Measurements from ENCODE around the gene IGFLR1. TPM values are rescaled to one million over a fixed set of nuclear protein-coding genes. Genes with fewer than 3 reads are reported as not detected.

IGFLR1 gene
- total and polyA plus RNA-seq, 9 of the 15 experiments (the other 6 are each of a cell fraction or from before 2014, with no cell fraction given), result 1.0 to 14.3 (median 4.6) TPM

DNA sequence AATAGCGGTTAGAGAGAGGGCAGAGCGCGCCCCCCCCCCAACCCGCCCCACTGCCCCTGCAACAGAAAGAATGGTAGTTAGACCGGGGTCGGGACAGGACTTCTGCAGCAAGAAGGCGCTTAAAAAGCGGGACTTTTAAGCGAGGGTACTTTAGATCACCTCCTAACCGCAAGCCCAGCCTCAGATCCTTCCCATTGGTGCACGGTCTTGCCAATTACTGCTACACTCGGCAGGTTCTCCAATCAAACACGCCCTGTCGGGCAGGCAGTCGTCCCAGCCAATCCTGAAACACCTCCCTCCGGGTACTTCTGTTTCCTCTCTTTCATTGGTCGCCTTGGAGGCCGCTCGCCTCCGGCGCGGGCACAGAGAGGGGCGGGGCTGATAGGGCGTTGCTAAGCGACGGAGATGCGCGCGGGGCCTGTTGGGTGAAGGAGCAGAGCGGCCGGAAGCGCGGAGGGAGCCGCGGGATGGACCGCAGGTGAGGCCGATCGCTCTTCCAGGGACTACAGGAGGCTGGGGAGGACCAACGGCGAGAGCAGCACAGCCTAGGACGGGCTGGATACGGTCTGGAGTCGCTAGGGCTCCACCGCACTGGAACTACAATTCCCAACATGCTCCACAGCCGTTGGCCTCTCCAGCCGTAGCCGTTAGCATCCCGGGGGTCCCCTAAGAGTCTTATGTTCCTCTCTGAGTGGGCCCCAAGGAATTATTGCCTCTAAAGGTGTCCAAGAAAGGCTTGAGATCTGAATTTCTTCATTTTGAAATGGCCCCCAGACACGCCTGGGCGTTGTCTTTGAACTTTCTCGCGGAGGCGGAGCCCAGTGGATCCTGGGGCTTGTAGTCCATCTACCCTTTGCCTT lies 15.7 kb upstream of the IGFLR1 start, which contains the start of gene PROSER3 (continued):
- TF ChIP-seq, protein P1, sequence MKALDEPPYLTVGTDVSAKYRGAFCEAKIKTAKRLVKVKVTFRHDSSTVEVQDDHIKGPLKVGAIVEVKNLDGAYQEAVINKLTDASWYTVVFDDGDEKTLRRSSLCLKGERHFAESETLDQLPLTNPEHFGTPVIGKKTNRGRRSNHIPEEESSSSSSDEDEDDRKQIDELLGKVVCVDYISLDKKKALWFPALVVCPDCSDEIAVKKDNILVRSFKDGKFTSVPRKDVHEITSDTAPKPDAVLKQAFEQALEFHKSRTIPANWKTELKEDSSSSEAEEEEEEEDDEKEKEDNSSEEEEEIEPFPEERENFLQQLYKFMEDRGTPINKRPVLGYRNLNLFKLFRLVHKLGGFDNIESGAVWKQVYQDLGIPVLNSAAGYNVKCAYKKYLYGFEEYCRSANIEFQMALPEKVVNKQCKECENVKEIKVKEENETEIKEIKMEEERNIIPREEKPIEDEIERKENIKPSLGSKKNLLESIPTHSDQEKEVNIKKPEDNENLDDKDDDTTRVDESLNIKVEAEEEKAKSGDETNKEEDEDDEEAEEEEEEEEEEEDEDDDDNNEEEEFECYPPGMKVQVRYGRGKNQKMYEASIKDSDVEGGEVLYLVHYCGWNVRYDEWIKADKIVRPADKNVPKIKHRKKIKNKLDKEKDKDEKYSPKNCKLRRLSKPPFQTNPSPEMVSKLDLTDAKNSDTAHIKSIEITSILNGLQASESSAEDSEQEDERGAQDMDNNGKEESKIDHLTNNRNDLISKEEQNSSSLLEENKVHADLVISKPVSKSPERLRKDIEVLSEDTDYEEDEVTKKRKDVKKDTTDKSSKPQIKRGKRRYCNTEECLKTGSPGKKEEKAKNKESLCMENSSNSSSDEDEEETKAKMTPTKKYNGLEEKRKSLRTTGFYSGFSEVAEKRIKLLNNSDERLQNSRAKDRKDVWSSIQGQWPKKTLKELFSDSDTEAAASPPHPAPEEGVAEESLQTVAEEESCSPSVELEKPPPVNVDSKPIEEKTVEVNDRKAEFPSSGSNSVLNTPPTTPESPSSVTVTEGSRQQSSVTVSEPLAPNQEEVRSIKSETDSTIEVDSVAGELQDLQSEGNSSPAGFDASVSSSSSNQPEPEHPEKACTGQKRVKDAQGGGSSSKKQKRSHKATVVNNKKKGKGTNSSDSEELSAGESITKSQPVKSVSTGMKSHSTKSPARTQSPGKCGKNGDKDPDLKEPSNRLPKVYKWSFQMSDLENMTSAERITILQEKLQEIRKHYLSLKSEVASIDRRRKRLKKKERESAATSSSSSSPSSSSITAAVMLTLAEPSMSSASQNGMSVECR (CRISPR knock-in tag; IDR thresholded peaks at IDR 0.05), result peak; percentile 92
- peak; percentile 100 for TF ChIP-seq RFX1 (IDR thresholded peaks at IDR 0.05)
- no peak for TF ChIP-seq FUS (optimal IDR thresholded peaks at IDR 0.05; ENCODE audit: low read depth, low read length)
- peak; percentile 55; the same call in 1 of the 2 replicates for TF ChIP-seq PML (IDR thresholded peaks at IDR 0.05; ENCODE audit: low read length)
- no peak for TF ChIP-seq ZNF175 (CRISPR knock-in tag; IDR thresholded peaks at IDR 0.05; ENCODE audit: low read depth)
- TF ChIP-seq, protein P2, sequence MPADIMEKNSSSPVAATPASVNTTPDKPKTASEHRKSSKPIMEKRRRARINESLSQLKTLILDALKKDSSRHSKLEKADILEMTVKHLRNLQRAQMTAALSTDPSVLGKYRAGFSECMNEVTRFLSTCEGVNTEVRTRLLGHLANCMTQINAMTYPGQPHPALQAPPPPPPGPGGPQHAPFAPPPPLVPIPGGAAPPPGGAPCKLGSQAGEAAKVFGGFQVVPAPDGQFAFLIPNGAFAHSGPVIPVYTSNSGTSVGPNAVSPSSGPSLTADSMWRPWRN (IDR thresholded peaks at IDR 0.05; ENCODE audit: low read depth), result peak; percentile 23; the same call in 1 of the 2 replicates
- TF ChIP-seq MECOM (CRISPR knock-in tag; IDR thresholded peaks at IDR 0.05), result no peak
- no peak for TF ChIP-seq ZNF717 (CRISPR knock-in tag; IDR thresholded peaks at IDR 0.05)
- TF ChIP-seq, protein P3, sequence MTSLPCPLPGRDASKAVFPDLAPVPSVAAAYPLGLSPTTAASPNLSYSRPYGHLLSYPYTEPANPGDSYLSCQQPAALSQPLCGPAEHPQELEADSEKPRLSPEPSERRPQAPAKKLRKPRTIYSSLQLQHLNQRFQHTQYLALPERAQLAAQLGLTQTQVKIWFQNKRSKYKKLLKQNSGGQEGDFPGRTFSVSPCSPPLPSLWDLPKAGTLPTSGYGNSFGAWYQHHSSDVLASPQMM (CRISPR knock-in tag; IDR thresholded peaks at IDR 0.05), result no peak
- no peak for TF ChIP-seq SIRT6 (IDR thresholded peaks at IDR 0.05; ENCODE audit: low read depth, low read length)
- TF ChIP-seq CHD2 (IDR thresholded peaks at IDR 0.05; ENCODE audit: low read depth, low read length), result peak; percentile 91
- no peak for TF ChIP-seq ARID1B (IDR thresholded peaks at IDR 0.05)
- peak; percentile 88 for TF ChIP-seq HCFC1 (IDR thresholded peaks at IDR 0.05; ENCODE audit: low read depth, low read length)
- peak; percentile 24 for TF ChIP-seq HMGN3 (IDR thresholded peaks at IDR 0.05; ENCODE audit: borderline replicate concordance, extremely low read depth, insufficient read length, low read depth, low read length)
- no peak for TF ChIP-seq SRF (CRISPR knock-in tag; IDR thresholded peaks at IDR 0.05)
- TF ChIP-seq ZNF766 (CRISPR knock-in tag; conservative IDR thresholded peaks at IDR 0.05), result peak; percentile 87
- TF ChIP-seq ZNF583 (CRISPR knock-in tag; IDR thresholded peaks at IDR 0.05), result 0 out of 2 replicates have a peak, but pooled peaks have one; percentile 21
- TF ChIP-seq NR2C1 (IDR thresholded peaks at IDR 0.05), result peak; percentile 91
- peak; percentile 93 for TF ChIP-seq NR2C1 (tag; IDR thresholded peaks at IDR 0.05)
- TF ChIP-seq ZNF76 (CRISPR knock-in tag; IDR thresholded peaks at IDR 0.05; ENCODE audit: borderline replicate concordance), result 0 out of 2 replicates have a peak, but pooled peaks have one; percentile 56
- peak; percentile 96 for TF ChIP-seq SP2 (IDR thresholded peaks at IDR 0.05; ENCODE audit: extremely low read depth, low read depth, low read length, poor library complexity, severe bottlenecking)
- peak; percentile 97 for TF ChIP-seq CBFB (CRISPR knock-in tag; IDR thresholded peaks at IDR 0.05)
- TF ChIP-seq ZBTB17 (CRISPR knock-in tag; IDR thresholded peaks at IDR 0.05), result peak; percentile 57; the same call in 1 of the 2 replicates
- no peak for TF ChIP-seq GATA2 (CRISPR knock-in tag; IDR thresholded peaks at IDR 0.05)
- peak; percentile 74 for TF ChIP-seq CXXC5 (CRISPR knock-in tag; IDR thresholded peaks at IDR 0.05)
